NB4 (cell line): ENCODE data around the gene JMJD1C.

Experiments used
- DNase-seq: peaks from one replicate; pipeline ENCODE4 v3.0.0; 2010; ENCODE audit warnings: low read depth
- H3K4me3 ChIP-seq: one replicate; pipeline ENCODE4 v1.5.1; 2011; ENCODE audit warnings: mild to moderate bottlenecking, low read depth, low read length, moderate library complexity
- CTCF ChIP-seq: IDR thresholded peaks from one replicate; pipeline ENCODE4 v1.5.1; 2012; ENCODE audit warnings: low read depth, low read length
- MAX ChIP-seq: IDR thresholded peaks from 2 replicates; pipeline ENCODE4 v1.6.1; 2011; ENCODE audit warnings: low read depth, low read length
- MYC ChIP-seq: IDR thresholded peaks from 2 replicates; pipeline ENCODE4 v1.6.1; 2011; ENCODE audit warnings: low read depth, low read length
- POLR2A ChIP-seq: IDR thresholded peaks from 2 replicates; pipeline ENCODE4 v1.6.1; 2011; ENCODE audit warnings: mild to moderate bottlenecking; ENCODE audit not compliant: insufficient read length; ENCODE audit errors: extremely low read depth

The JMJD1C gene

DNA sequence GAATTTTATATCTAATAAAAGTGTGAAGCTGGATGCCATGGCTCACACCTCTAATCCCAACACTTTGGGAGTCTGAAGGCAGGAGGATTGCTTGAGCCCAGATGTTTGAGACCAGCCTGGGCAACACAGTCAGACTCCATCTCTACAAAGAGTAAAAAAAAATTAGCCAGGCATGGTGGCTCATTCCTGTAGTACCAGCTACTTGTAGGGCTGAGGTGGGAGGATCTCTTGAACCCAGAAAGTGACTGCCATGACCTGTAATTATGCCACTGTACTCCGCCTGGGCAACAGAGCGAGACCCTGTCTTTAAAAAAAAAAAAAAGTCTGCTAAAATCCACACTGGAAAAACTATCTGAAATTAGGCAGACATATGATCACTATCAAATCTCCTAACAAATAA, 7.6 kb downstream of the JMJD1C start:
- H3K4me3 ChIP-seq, result no peak overlapping the region
- no peak for DNase-seq
- TF ChIP-seq MYC, result no peak
- no peak for TF ChIP-seq MAX
- no peak for TF ChIP-seq CTCF
- TF ChIP-seq POLR2A, result no peak

DNA sequence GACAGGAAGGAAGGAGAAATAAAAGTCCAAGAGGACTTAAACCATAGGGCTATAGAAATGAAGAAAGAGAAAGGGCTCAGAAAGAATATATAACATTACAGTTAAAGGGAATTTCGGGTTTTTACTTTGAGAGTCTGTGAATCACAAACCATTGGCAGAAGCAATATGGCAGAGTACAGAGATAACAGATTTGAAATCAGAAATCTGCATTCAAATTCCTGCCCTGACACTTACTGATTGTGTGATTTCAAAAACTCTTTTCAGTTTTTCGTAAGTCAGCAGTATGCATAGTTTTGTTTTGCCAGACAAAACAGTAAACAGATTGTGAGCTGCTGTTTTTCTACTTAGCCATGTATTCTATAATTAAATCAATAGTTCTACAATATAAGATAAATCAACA, 8.2 kb downstream of the JMJD1C start:
- DNase-seq, result no peak
- no peak for TF ChIP-seq POLR2A
- TF ChIP-seq CTCF, result no peak
- no peak for TF ChIP-seq MYC
- TF ChIP-seq MAX, result no peak
- H3K4me3 ChIP-seq, result no peak overlapping the region

DNA sequence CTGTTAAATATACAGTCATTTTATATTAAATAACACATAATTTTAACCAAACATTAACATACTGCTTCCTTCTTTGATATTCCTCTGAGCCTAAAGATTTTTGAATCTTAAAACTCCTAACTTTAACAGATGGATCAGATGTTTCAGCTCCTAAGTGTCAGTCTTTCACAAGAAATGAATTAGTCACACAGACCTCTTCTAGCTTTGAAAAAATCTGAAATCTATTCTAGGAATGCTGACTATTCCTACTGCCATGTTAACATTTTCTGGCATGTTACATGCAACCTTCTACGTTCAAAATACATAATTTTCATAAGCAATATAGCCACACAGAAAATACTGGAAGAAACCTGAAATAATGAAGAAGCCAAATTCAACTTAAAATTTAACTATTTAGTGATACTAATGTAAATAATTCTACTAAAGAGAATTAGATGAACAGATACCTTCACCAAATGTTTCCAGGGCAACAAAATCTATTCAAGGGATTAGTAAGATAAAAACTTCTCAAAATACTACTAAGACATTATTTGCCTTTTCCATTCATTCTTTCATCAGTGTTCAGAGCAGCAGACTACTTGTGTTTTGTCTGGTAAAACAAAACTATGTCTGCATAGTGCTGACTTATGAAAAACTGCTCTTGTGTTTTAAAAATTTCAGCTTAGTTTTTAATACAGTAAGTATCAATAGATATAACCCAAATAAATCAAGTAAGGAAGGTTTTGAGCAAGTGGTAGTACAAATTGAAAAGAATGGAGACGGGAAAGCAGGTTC, 9.2 kb downstream of the JMJD1C start:
- TF ChIP-seq POLR2A, result no peak
- no peak for TF ChIP-seq MAX
- TF ChIP-seq MYC, result no peak
- TF ChIP-seq CTCF, result no peak
- no peak for DNase-seq

GRCh38 chr10:63455507-63455906, 10.3 kb downstream of the JMJD1C start:
- DNase-seq, result no peak
- TF ChIP-seq CTCF, result no peak
- H3K4me3 ChIP-seq, result no peak overlapping the region

More for the DNA sequence above, 9.2 kb downstream of the JMJD1C start:
- no peak overlapping the region for H3K4me3 ChIP-seq

DNA sequence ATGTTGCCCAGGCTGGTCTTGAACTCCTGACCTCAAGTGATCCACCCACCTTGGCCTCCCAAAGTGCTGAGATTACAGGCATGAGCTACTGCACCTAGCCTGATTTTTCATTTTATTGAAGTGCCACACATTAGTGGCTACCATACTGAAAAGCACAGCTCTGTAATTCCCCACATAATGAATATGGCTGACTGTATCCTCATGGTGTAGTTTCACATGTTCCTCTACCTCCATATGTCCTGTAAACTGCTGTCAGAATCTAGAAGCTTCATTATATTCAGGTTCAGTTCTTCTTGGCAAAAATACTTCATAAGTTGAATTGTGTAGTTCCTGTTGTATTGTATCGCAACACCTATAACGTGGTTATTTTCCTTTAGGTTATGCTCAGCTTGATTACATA, 11.1 kb downstream of the JMJD1C start:
- no peak for TF ChIP-seq MAX
- no peak for TF ChIP-seq POLR2A
- no peak for TF ChIP-seq MYC
- TF ChIP-seq CTCF, result no peak

GRCh38 chr10:63452524-63452923, 13.3 kb downstream of the JMJD1C start:
- no peak overlapping the region for H3K4me3 ChIP-seq
- no peak for TF ChIP-seq MYC
- TF ChIP-seq CTCF, result no peak
- TF ChIP-seq POLR2A, result no peak
- TF ChIP-seq MAX, result no peak
- DNase-seq, result no peak

More for the DNA sequence above, 11.1 kb downstream of the JMJD1C start:
- H3K4me3 ChIP-seq, result no peak overlapping the region
- no peak for DNase-seq
